ENCODE results near the gene MED14.

The MED14 gene

GRCh38 chrX:40653535-40653934, 81.8 kb downstream of the MED14 start:
- TF ChIP-seq SIN3A (IDR thresholded peaks at IDR 0.05; ENCODE audit: borderline replicate concordance, insufficient read depth, low read length) (no peak), TAF1 (IDR thresholded peaks at IDR 0.05; ENCODE audit: borderline replicate concordance, insufficient read depth, low read length) (no peak), POLR2AphosphoS5 (IDR thresholded peaks at IDR 0.05; ENCODE audit: low read depth, low read length) (no peak), FOXP2 (optimal IDR thresholded peaks at IDR 0.05; ENCODE audit: borderline replicate concordance, extremely low read depth, extremely low read length, insufficient read depth) (no peak), REST (IDR thresholded peaks at IDR 0.05; ENCODE audit: insufficient read depth in 1 of 2, low read depth in 2 of 2, low read length in 2 of 2) (no peak)

- TF ChIP-seq SIN3A (IDR thresholded peaks at IDR 0.05; ENCODE audit: borderline replicate concordance, insufficient read depth, low read length) (no peak), TAF1 (IDR thresholded peaks at IDR 0.05; ENCODE audit: borderline replicate concordance, insufficient read depth, low read length) (no peak), POLR2AphosphoS5 (IDR thresholded peaks at IDR 0.05; ENCODE audit: low read depth, low read length) (no peak), REST (IDR thresholded peaks at IDR 0.05; ENCODE audit: insufficient read depth in 1 of 2, low read depth in 2 of 2, low read length in 2 of 2) (no peak), FOXP2 (optimal IDR thresholded peaks at IDR 0.05; ENCODE audit: borderline replicate concordance, extremely low read depth, extremely low read length, insufficient read depth) (no peak)
Observed at GRCh38 chrX:40652664-40653063, 82.7 kb downstream of the MED14 start.

- no peak for TF ChIP-seq FOXP2 (optimal IDR thresholded peaks at IDR 0.05; ENCODE audit: borderline replicate concordance, extremely low read depth, extremely low read length, insufficient read depth)
- no peak for TF ChIP-seq REST (IDR thresholded peaks at IDR 0.05; ENCODE audit: insufficient read depth in 1 of 2, low read depth in 2 of 2, low read length in 2 of 2)
- TF ChIP-seq TAF1 (IDR thresholded peaks at IDR 0.05; ENCODE audit: borderline replicate concordance, insufficient read depth, low read length) = no peak
- TF ChIP-seq POLR2AphosphoS5 (IDR thresholded peaks at IDR 0.05; ENCODE audit: low read depth, low read length) = no peak
- no peak for TF ChIP-seq SIN3A (IDR thresholded peaks at IDR 0.05; ENCODE audit: borderline replicate concordance, insufficient read depth, low read length)
Observed at GRCh38 chrX:40651620-40652223, 83.6 kb downstream of the MED14 start.

- TF ChIP-seq POLR2AphosphoS5 (IDR thresholded peaks at IDR 0.05; ENCODE audit: low read depth, low read length) = no peak
- peak; percentile 28 for TF ChIP-seq FOXP2 (optimal IDR thresholded peaks at IDR 0.05; ENCODE audit: borderline replicate concordance, extremely low read depth, extremely low read length, insufficient read depth)
Observed at GRCh38 chrX:40647307-40648197, 87.8 kb downstream of the MED14 start, which contains the start of gene CXorf38. Gene CXorf38 (minus strand): TSS chrX:40647561. CDS start chrX:40647520, 41 bp downstream.

- TF ChIP-seq REST (IDR thresholded peaks at IDR 0.05; ENCODE audit: insufficient read depth in 1 of 2, low read depth in 2 of 2, low read length in 2 of 2) (no peak), FOXP2 (optimal IDR thresholded peaks at IDR 0.05; ENCODE audit: borderline replicate concordance, extremely low read depth, extremely low read length, insufficient read depth) (no peak), POLR2AphosphoS5 (IDR thresholded peaks at IDR 0.05; ENCODE audit: low read depth, low read length) (no peak), SIN3A (IDR thresholded peaks at IDR 0.05; ENCODE audit: borderline replicate concordance, insufficient read depth, low read length) (no peak), TAF1 (IDR thresholded peaks at IDR 0.05; ENCODE audit: borderline replicate concordance, insufficient read depth, low read length) (no peak)
Observed at GRCh38 chrX:40646489-40647306, 88.6 kb downstream of the MED14 start.
